GM23248 (cell line): ENCODE measurements around the gene AADACL4. TPM values are rescaled to one million over a fixed set of nuclear protein-coding genes. Genes with fewer than 3 reads are reported as not detected.

Source experiments
- DNase-seq: peaks from one replicate; pipeline ENCODE4 v3.0.0-alpha.2; 2015
- H2AFZ ChIP-seq: fragments of 200-600 bp; sonication (generic); 2 replicates; pipeline ENCODE4 v1.6.1; 2016; ENCODE audit warnings: antibody characterized with exemption
- H3F3A ChIP-seq: fragments of 200-600 bp; sonication (generic); 2 replicates; pipeline ENCODE4 v1.6.1; 2016; ENCODE audit warnings: mild to moderate bottlenecking, antibody characterized with exemption, mixed run types; ENCODE audit not compliant: insufficient read depth
- H3K27ac ChIP-seq: fragments of 200-600 bp; sonication (generic); 2 replicates; pipeline ENCODE4 v1.5.1; 2016; ENCODE audit warnings: mild to moderate bottlenecking
- H3K27me3 ChIP-seq: fragments of 200-600 bp; sonication (generic); replicated peaks from 2 replicates; pipeline ENCODE4 v1.6.1; 2016; ENCODE audit warnings: mild to moderate bottlenecking; ENCODE audit not compliant: insufficient read depth
- H3K36me3 ChIP-seq: fragments of 200-600 bp; sonication (generic); 2 replicates; pipeline ENCODE4 v1.6.1; 2016; ENCODE audit warnings: low read depth, mild to moderate bottlenecking
- H3K4me1 ChIP-seq: fragments of 200-600 bp; sonication (generic); 2 replicates; pipeline ENCODE4 v1.6.1; 2016; ENCODE audit warnings: mild to moderate bottlenecking; ENCODE audit not compliant: insufficient read depth
- H3K4me2 ChIP-seq: fragments of 200-600 bp; sonication (generic); one replicate; pipeline ENCODE4 v1.6.1; 2016; ENCODE audit warnings: mild to moderate bottlenecking; ENCODE audit not compliant: unreplicated experiment
- H3K4me3 ChIP-seq: fragments of 200-600 bp; sonication (generic); 2 replicates; pipeline ENCODE4 v1.5.1; 2016; ENCODE audit warnings: mild to moderate bottlenecking
- H3K79me2 ChIP-seq: fragments of 200-600 bp; sonication (generic); 2 replicates; pipeline ENCODE4 v1.6.1; 2016; ENCODE audit warnings: mild to moderate bottlenecking; ENCODE audit not compliant: insufficient read depth
- H3K9ac ChIP-seq: fragments of 200-600 bp; sonication (generic); 2 replicates; pipeline ENCODE4 v1.6.1; 2016; ENCODE audit warnings: mild to moderate bottlenecking
- H3K9me2 ChIP-seq: fragments of 200-600 bp; sonication (generic); 2 replicates; pipeline ENCODE4 v1.6.1; 2016; ENCODE audit warnings: mixed run types, mild to moderate bottlenecking, moderate library complexity; ENCODE audit not compliant: insufficient read depth
- H3K9me3 ChIP-seq: fragments of 200-600 bp; sonication (generic); one replicate; pipeline ENCODE4 v1.6.1; 2017; ENCODE audit warnings: low read depth
- H4K20me1 ChIP-seq: fragments of 200-600 bp; sonication (generic); 2 replicates; pipeline ENCODE4 v1.6.0; 2016; ENCODE audit not compliant: insufficient read depth
- EZH2 ChIP-seq: fragments of 200-600 bp; sonication (generic); IDR thresholded peaks from 2 replicates; pipeline ENCODE4 v1.6.1; 2018; ENCODE audit warnings: antibody characterized with exemption, mild to moderate bottlenecking; ENCODE audit not compliant: insufficient read depth, poor library complexity, severe bottlenecking
- EZH2phosphoT487 ChIP-seq: fragments of 200-600 bp; sonication (generic); IDR thresholded peaks from 2 replicates; pipeline ENCODE4 v1.6.1; 2018; ENCODE audit warnings: antibody characterized with exemption, moderate library complexity, mild to moderate bottlenecking, low read depth; ENCODE audit not compliant: insufficient read depth
- WGBS, 2 experiments: methylation state at CpG; one replicate each; pipeline ENCODE4 v1.1.6; 2015 to 2017; ENCODE audit warnings: low lambda C conversion rate in 2 of 2, low coverage in 1 of 2; ENCODE audit errors: missing lambda C conversion rate in 2 of 2; 5-methylcytosine and 5-hydroxymethylcytosine counted together
- in situ Hi-C: fragments of 300-500 bp; cut with MboI; formaldehyde crosslinking; loops from 2 replicates; pipeline ENCODE4 v1.15.0; 2020
- polyA plus RNA-seq: library from polyadenylated mRNA; unstranded; fragments of >200 nt; fragmentation: Nextera tagmentation; extraction: Ambion mirVana; gene quantifications from 2 replicates; pipeline ENCODE4 v1.2.1, GENCODE V29; 2016
- total RNA-seq: library from RNA; depleted of rRNA; stranded (reverse); fragments of >200 nt; shearing (Covaris generic); gene quantifications from 2 replicates; pipeline ENCODE4 v1.2.3, GENCODE V29; 2014

Gene AADACL4
- total and polyA plus RNA-seq, 2 experiments from 2014 or later: not detected

DNA sequence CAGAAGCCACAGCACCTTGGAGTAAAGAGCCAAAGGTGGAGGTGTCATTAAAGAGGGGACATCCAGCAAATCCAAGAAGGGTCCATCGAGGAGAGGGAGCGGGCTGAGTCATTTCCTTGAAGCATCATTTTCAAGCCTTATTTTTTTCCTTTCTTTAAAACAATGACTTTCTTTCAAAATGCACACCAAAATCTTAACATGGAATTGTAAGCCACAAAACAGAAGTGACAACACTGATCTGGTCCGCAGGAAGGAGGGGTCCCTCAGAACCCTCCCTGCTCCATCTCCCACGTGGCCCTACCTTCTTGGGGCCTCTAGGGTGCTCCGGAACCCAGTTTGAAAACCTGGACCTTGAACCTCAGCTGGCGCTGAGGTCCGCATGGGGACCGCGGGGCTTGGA is 40.7 kb upstream of the AADACL4 start:
- no peaks in the 10 kb centered on the region for H3K27me3 ChIP-seq
- H3K36me3 ChIP-seq: no peaks in the 10 kb centered on the region
- H3K4me1 ChIP-seq: peaks cover 22% of the 10 kb centered on the region
- no peaks in the 10 kb centered on the region for H4K20me1 ChIP-seq
- no peak overlapping the region for H3K4me3 ChIP-seq
- WGBS, 2 experiments: 73% methylated on average over 9 of the region's 9 CpGs
- peaks cover 31% of the 10 kb centered on the region for H3K79me2 ChIP-seq
- no peak for DNase-seq
- H3K27ac ChIP-seq: no peak overlapping the region
- H3K9ac ChIP-seq: no peak overlapping the region
- TF ChIP-seq EZH2phosphoT487: no peak
- H3F3A ChIP-seq: 0 out of 2 replicates have a peak, but pooled peaks cover 3% of the 10 kb centered on the region
- in situ Hi-C loops: no loop called here
- H3K9me2 ChIP-seq: no peaks in the 10 kb centered on the region
- H3K4me2 ChIP-seq: no peak overlapping the region
- H2AFZ ChIP-seq: no peak overlapping the region
- H3K9me3 ChIP-seq: no peaks in the 10 kb centered on the region

GRCh38 chr1:12604114-12604874 is 39.6 kb upstream of the AADACL4 start:
- WGBS, 2 experiments: 52 to 53% methylated on average over 13 to 16 of the region's 16 CpGs
- Histone ChIP-seq H3K27me3 (no peaks in the 10 kb centered on the region), H3K4me2 (peak overlapping the region; percentile 46), H3F3A (0 out of 2 replicates have a peak, but pooled peaks cover 3% of the 10 kb centered on the region), H3K79me2 (peaks cover 34% of the 10 kb centered on the region), H3K4me1 (peaks cover 27% of the 10 kb centered on the region), H3K27ac (peak overlapping the region; percentile 42; the same call in 1 of the 2 replicates), H2AFZ (no peak overlapping the region), H3K9me2 (no peaks in the 10 kb centered on the region), H4K20me1 (no peaks in the 10 kb centered on the region), H3K36me3 (no peaks in the 10 kb centered on the region), H3K4me3 (no peak overlapping the region), H3K9me3 (no peaks in the 10 kb centered on the region), H3K9ac (no peak overlapping the region)
- TF ChIP-seq EZH2phosphoT487: peak; percentile 77; the same call in 1 of the 2 replicates
- no peak for TF ChIP-seq EZH2
- DNase-seq: peak; percentile 96
- in situ Hi-C loops: no loop called here

DNA sequence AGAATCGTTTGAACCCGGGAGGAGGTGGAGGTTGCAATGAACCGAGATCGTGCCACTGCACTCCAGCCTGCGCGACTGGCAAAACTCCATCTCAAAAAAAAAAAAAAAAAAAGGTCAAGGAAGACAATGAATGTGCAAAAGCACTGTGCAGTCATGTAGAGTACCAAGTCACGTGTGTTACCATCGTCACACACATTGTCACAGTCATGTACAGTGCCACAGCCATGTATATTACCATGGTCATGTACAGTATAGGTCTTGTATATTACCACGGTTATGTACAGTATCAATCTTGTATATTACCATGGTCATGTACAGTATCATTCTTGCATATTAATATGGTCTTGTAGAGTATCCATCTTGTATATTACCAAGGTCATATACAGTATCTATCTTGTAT is 38.9 kb upstream of the AADACL4 start:
- TF ChIP-seq EZH2 (no peak), EZH2phosphoT487 (no peak)
- no peaks in the 10 kb centered on the region for H3K36me3 ChIP-seq
- H3K9me3 ChIP-seq: no peaks in the 10 kb centered on the region
- in situ Hi-C loops: no loop called here
- 83 to 84% methylated on average over 8 to 9 of the region's 9 CpGs for WGBS, 2 experiments
- no peak overlapping the region for H3K4me3 ChIP-seq
- no peak overlapping the region for H3K9ac ChIP-seq
- peaks cover 33% of the 10 kb centered on the region for H3K4me1 ChIP-seq
- H3K4me2 ChIP-seq: no peak overlapping the region
- H3K27ac ChIP-seq: no peak overlapping the region
- no peak for DNase-seq
- H3F3A ChIP-seq: 0 out of 2 replicates have a peak, but pooled peaks cover 3% of the 10 kb centered on the region
- no peaks in the 10 kb centered on the region for H3K9me2 ChIP-seq
- H2AFZ ChIP-seq: no peak overlapping the region
- H3K79me2 ChIP-seq: peaks cover 41% of the 10 kb centered on the region
- no peaks in the 10 kb centered on the region for H4K20me1 ChIP-seq
- no peaks in the 10 kb centered on the region for H3K27me3 ChIP-seq

DNA sequence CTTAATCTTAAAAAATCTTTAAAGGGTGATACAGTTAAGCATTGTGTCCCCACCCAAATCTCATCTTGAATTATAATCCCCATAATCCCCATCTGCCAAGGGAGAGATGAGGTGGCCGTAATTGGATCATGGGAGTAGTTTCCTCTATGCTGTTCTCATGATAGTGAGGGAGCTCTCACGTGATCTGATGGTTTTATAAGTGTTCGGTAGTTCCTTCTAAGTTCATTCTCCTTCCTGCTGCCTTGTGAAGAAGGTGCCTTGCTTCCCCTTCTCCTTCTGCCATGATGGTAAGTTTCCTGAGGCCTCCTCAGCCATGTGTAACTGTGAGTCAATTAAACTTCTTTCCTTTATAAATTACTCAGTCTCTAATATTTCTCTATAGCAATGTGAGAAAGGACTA is 36.6 kb upstream of the AADACL4 start:
- Histone ChIP-seq H3K9me3 (no peaks in the 10 kb centered on the region), H3K36me3 (no peaks in the 10 kb centered on the region), H3F3A (peaks cover 19% of the 10 kb centered on the region), H4K20me1 (no peaks in the 10 kb centered on the region), H3K4me1 (peaks cover 47% of the 10 kb centered on the region), H3K79me2 (peaks cover 51% of the 10 kb centered on the region), H3K4me2 (no peak overlapping the region), H3K27me3 (no peaks in the 10 kb centered on the region), H3K9me2 (no peaks in the 10 kb centered on the region), H3K27ac (no peak overlapping the region), H3K9ac (no peak overlapping the region), H3K4me3 (no peak overlapping the region), H2AFZ (no peak overlapping the region)
- WGBS, 2 experiments: 95 to 99% methylated on average over 3 of the region's 3 CpGs
- in situ Hi-C loops: no loop called here
- DNase-seq: no peak
- no peak for TF ChIP-seq EZH2phosphoT487
- no peak for TF ChIP-seq EZH2
